HG03060 (cell line): ENCODE data around the gene KISS1R.
"Not testable (repeated sequence)": the region's sequence is repeated elsewhere in the genome, so short reads cannot be mapped to it uniquely, and the experiment has no call there.

ENCODE experiments used
- ATAC-seq: cut with Tn5 transposase; IDR thresholded peaks from one replicate; pipeline ENCODE4 v1.9.1; 2021; ENCODE audit warnings: low read depth, moderate number of reproducible peaks; ENCODE audit not compliant: unreplicated experiment

KISS1R gene

GRCh38 chr19:917323-918151, at the start of gene KISS1R:
Gene KISS1R, plus strand, starts transcription at chr19:917333. Its CDS starts 170 bp downstream, at chr19:917503.
- ATAC-seq = no peak

DNA sequence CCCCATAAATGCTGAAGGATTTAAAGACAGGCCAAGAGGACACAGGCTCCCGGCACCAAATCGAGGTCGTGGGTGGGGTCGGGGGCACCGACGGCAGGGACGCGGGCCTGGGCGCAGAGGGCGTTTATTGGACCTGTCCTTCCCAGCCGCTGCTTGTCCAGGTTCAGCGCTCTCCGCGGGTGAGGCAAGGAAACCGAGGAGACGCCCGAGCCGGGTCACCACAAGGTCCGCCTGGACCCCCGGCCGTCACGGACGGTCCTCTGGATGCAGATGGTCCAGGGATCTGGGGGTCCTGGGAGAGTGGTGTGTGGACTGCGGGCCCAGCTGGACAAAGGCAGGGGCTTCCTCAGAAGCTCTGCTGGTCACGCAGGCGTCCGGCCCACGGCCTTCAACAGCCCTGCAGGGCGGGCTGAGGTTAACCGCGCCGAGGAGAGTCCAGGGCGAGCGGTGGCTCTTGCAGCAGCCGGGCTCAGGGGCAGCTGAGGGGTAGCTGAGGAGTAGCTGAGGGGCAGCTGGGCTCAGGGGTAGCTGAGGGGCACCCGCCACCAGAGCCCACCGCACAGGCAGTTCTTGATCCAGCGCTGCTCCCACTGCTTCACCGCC, 49.2 kb upstream of the KISS1R start:
- no peak for ATAC-seq

- ATAC-seq = no peak
Measured at GRCh38 chr19:868458-869244, 48.5 kb upstream of the KISS1R start.

DNA sequence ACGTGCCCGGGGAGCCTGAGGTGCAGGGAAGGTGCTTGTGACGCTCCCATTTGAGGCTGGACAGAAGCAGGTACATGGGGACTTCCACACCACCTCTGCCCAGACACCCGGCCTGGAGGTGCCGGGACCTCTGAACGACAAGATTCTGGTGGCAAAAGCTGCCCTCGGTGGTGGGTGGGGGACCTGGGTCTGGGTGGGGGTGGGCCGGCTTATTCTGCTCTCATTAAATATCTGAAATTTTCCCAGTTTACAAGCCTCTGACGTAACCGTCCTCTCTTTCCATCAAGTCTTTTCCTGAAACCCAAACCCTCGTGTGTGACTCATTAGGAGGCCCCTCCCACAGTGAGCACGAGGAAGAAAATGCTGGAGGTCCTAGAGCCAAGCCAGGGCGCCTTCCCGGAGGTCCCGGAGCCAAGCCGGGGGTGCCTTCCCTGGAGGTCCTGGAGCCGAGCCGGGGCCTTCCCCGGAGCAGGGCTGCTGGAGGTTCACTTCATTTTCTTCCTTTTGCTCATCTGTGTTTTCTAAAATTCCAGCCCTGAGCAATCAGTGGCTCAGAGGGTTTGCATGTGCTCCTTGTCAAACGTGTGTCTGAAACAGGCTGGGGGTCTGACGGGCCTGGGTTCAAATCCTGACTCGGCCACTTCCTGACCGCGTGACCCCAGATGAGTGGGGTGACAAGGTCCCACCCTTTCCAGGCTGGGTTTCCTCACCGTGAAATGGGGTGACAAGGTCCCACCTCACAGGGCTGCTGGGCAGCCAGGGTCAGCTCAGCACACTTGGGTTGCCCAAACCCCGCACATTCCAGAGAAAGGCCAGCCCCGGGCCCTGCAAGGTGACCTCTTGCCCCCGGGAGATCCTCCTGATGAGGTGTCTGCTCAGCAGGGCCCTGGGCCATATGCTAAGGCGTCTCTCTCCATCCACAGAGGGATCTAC, 47.6 kb upstream of the KISS1R start:
- no peak for ATAC-seq

- no peak for ATAC-seq
Measured at GRCh38 chr19:870314-870713, 46.8 kb upstream of the KISS1R start.

DNA sequence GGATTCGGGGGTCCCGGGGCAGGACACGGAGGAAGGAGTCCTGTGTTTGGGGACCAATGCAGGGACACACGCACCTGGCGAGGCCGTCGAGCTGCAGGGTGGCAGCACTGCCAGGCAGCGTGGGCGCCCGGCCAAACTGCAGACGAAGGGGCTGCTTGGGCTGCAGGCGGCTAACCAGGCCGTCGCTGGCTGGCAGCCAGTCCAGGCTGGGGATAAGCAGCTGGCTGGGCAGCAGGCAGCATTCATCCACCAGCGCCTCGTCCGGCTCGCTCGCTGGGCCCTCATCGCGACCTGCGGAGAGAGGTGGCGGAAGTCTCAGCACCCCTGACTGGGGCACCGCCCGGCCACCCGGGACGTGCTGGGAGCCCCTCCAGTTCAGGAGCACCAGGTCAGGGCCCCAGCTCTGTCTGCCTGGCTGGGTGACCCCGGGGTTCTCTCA, 46.2 kb upstream of the KISS1R start:
- no peak for ATAC-seq

- no peak for ATAC-seq
Measured at GRCh38 chr19:871446-872265, 45.5 kb upstream of the KISS1R start.

DNA sequence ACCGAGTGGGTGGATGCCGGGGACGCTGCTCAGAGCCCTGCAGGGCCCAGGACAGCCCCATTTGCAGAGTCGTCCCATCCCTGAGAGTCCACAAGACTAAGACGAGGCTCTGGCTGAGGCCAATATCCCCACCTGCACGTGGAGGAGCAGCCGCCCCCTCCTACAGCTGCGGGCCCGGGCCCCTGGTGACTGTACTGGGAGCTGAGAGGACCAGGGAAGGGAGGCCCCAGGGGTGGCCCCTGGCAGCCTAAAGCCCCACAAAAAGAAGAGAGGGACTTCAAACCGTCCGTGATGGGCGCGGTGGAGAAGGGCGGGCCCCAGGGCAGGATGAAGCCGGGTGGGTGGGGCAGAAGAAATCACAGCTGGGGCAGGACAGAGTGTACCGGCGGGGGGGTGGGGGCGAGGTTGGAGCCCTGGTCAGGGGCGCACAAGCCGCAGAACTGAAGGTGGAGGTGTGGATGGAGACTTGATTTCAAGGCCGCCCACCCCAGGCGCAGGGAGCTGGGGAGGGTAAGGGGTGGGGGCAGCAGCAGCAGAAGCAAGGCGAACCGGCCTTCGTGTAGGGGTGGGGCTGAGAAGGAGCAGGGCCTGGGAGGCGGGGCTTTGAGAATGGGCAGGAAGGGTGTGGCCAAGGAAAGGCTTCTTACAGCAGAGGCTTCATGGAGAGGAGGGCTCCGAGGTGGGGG, 44.7 kb upstream of the KISS1R start:
- ATAC-seq = no peak

GRCh38 chr19:873084-873483, 44.0 kb upstream of the KISS1R start:
- ATAC-seq = no peak

GRCh38 chr19:873561-874041, 43.5 kb upstream of the KISS1R start:
- no peak for ATAC-seq

DNA sequence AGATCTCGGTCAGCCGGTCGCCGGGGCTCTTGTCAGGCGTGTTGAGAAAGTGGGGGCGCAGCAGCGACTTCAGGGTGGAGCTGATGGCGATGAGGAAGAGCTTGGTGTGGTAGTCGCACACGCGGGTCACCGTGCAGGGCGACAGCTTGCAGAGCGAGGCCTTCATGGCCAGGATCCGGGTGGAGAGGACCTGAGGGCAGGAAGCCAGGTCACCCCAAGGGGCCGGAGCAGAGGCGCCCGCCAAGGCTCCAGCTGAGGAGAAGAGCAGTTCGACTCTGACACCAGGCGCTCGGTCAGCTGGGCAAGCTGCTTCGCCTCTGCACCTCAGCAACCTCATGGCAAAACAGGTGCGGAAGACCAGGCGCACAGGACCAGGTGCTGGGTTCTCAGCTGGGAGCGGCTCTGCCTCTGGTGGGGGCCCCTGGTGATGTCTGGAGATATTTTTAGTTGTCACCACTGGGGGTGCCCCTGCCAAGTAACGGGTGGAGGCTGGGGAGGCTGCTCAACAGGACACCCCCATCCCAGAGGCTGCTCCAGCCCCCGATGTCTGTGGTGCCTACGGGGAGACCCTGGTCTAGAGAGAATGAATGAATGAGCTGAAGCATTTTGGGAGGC, 41.8 kb upstream of the KISS1R start:
- ATAC-seq = no peak

DNA sequence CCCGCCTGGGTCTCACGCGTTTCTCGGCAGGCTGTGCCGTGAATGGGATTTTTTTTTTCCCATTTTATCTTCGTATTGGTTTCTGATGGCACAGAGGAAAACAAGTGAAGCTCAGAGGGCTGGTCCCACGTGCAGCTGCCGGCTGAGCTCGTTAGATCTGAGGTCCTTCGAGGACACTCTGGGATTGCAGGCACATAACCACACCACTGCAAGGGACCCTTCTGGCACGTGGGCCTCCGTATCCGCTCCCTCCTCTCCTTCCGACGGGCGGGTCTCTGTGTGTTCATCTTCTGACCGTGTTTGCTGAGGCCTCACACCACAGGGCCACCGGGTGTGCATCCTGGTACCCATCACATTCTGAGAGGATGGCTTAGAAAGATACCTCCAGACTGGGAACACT, 41.0 kb upstream of the KISS1R start:
- no peak for ATAC-seq

DNA sequence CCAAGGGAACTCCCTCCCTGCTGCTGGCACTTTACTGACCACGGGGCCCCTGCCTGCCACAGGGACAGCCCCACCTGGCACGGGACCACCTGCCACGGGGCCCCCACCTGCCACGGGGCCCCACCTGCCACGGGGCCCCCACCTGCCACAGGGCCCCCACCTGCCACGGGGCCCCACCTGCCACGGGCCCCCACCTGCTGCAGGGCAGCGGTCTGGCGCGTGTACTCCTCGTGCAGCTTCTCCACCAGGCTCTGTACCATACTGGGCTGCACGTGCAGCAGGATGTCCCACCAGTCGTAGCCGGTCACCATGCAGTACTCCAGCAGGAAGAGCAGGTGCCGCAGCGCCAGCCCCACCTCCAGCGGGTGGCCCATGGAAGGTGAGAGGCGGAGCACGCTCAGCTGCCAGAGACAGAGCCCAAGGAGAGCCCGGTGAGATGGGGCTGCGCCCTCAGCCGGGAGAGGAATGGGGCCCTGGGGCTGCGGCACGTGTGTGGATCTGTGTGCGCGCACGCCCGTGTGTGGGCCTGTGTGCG, 40.3 kb upstream of the KISS1R start:
- no peak for ATAC-seq

- ATAC-seq = not testable (repeated sequence)
Measured at GRCh38 chr19:877992-878660, 39.0 kb upstream of the KISS1R start.

DNA sequence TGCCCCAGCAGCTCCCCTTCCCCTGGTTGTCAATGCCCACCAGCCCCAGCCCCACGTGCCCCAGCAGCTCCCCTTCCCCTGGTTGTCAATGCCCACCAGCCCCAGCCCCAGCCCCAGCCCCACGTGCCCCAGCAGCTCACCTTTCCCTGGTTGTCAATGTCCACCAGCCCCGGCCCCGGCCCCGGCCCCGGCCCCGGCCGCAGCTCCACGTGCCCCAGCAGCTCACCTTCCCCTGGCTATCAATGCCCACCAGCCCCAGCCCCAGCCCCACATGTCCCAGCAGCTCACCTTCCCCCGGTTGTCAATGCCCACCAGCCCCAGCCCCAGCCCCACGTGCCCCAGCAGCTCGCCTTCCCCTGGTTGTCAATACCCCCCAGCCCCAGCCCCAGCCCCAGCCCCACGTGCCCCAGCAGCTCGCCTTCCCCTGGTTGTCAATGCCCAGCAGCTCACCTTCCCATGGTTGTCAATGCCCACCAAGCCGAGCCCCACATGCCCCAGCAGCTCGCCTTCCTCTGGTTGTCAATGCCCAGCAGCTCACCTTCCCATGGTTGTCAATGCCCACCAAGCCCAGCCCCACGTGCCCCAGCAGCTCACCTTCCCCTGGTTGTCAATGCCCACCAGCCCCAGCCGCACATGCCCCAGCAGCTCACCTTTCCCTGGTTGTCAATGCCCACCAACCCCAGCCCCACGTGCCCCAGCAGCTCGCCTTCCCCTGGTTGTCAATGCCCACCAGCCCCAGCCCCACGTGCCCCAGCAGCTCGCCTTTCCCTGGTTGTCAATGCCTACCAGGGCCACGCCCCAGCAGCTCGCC, 38.2 kb upstream of the KISS1R start:
- not testable (repeated sequence) for ATAC-seq

- ATAC-seq = no peak
Measured at GRCh38 chr19:879711-880438, 37.3 kb upstream of the KISS1R start.
